ENCODE results near the gene GAB2. TPM values are rescaled to one million over a fixed set of nuclear protein-coding genes. Genes with fewer than 3 reads are reported as not detected.

Gene GAB2
- total and polyA plus RNA-seq, 10 of the 15 experiments (the other 5 are each of a cell fraction or from before 2014, with no cell fraction given) = 0.69 to 12.6 (median 3.8) TPM

- Histone ChIP-seq H3K4me3 (no peak overlapping the region), H3K27me3 (replicated peaks in 1 of 2; ENCODE audit: control insufficient read depth in 2 of 2, insufficient read depth in 2 of 2, low read length in 1 of 2) (no peaks in the 10 kb centered on the region), H3K36me3 (ENCODE audit: control insufficient read depth in 2 of 2, insufficient read depth in 2 of 2, low read length in 1 of 2) (no peaks in the 10 kb centered on the region), H3K9me3 (replicated peaks; ENCODE audit: control insufficient read depth, insufficient read depth, low read length) (no peaks in the 10 kb centered on the region), H3K79me2 (ENCODE audit: control insufficient read depth, insufficient read depth, low read length) (no peaks in the 10 kb centered on the region), H3K4me2 (ENCODE audit: control insufficient read depth, insufficient read depth) (no peak overlapping the region), H3K27ac (ENCODE audit: control insufficient read depth, insufficient read depth) (no peak overlapping the region), H3K9ac (ENCODE audit: control insufficient read depth, insufficient read depth, low read length) (no peak overlapping the region), H4K20me1 (ENCODE audit: control insufficient read depth, insufficient read depth) (no peaks in the 10 kb centered on the region), H3K4me1 (ENCODE audit: control insufficient read depth, insufficient read depth, low read length) (no peaks in the 10 kb centered on the region), H2AFZ (ENCODE audit: control insufficient read depth, low read depth, low read length) (no peak overlapping the region)
- no TSS peak for BruUV-seq (replicated peaks)
- TF ChIP-seq SMC3 (IDR thresholded peaks at IDR 0.05; ENCODE audit: borderline replicate concordance, low read length) = no peak
- TF ChIP-seq, protein P1, sequence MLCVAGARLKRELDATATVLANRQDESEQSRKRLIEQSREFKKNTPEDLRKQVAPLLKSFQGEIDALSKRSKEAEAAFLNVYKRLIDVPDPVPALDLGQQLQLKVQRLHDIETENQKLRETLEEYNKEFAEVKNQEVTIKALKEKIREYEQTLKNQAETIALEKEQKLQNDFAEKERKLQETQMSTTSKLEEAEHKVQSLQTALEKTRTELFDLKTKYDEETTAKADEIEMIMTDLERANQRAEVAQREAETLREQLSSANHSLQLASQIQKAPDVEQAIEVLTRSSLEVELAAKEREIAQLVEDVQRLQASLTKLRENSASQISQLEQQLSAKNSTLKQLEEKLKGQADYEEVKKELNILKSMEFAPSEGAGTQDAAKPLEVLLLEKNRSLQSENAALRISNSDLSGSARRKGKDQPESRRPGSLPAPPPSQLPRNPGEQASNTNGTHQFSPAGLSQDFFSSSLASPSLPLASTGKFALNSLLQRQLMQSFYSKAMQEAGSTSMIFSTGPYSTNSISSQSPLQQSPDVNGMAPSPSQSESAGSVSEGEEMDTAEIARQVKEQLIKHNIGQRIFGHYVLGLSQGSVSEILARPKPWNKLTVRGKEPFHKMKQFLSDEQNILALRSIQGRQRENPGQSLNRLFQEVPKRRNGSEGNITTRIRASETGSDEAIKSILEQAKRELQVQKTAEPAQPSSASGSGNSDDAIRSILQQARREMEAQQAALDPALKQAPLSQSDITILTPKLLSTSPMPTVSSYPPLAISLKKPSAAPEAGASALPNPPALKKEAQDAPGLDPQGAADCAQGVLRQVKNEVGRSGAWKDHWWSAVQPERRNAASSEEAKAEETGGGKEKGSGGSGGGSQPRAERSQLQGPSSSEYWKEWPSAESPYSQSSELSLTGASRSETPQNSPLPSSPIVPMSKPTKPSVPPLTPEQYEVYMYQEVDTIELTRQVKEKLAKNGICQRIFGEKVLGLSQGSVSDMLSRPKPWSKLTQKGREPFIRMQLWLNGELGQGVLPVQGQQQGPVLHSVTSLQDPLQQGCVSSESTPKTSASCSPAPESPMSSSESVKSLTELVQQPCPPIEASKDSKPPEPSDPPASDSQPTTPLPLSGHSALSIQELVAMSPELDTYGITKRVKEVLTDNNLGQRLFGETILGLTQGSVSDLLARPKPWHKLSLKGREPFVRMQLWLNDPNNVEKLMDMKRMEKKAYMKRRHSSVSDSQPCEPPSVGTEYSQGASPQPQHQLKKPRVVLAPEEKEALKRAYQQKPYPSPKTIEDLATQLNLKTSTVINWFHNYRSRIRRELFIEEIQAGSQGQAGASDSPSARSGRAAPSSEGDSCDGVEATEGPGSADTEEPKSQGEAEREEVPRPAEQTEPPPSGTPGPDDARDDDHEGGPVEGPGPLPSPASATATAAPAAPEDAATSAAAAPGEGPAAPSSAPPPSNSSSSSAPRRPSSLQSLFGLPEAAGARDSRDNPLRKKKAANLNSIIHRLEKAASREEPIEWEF (IDR thresholded peaks at IDR 0.05; ENCODE audit: insufficient replicate concordance, low read depth, low read length) = no peak
- TF ChIP-seq SRF (IDR thresholded peaks at IDR 0.05; ENCODE audit: low read depth in 2 of 2, low read length in 2 of 2) = no peak
- TF ChIP-seq, protein P2, sequence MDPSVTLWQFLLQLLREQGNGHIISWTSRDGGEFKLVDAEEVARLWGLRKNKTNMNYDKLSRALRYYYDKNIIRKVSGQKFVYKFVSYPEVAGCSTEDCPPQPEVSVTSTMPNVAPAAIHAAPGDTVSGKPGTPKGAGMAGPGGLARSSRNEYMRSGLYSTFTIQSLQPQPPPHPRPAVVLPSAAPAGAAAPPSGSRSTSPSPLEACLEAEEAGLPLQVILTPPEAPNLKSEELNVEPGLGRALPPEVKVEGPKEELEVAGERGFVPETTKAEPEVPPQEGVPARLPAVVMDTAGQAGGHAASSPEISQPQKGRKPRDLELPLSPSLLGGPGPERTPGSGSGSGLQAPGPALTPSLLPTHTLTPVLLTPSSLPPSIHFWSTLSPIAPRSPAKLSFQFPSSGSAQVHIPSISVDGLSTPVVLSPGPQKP (IDR thresholded peaks at IDR 0.05; ENCODE audit: low read depth, low read length) = no peak
- TF ChIP-seq PAX8 (IDR thresholded peaks at IDR 0.05) = no peak
- TF ChIP-seq MAX (IDR thresholded peaks at IDR 0.05; ENCODE audit: low read depth, low read length) = no peak
- no peak for TF ChIP-seq ZNF274 (IDR thresholded peaks at IDR 0.05; ENCODE audit: insufficient read depth, insufficient read length)
- TF ChIP-seq SKIL (IDR thresholded peaks at IDR 0.05; ENCODE audit: low read depth, poor library complexity, severe bottlenecking) = no peak
- TF ChIP-seq MEF2B (IDR thresholded peaks at IDR 0.05; ENCODE audit: partially characterized antibody, poor library complexity, severe bottlenecking) = no peak
- TF ChIP-seq E4F1 (IDR thresholded peaks at IDR 0.05; ENCODE audit: borderline replicate concordance, partially characterized antibody) = no peak
- TF ChIP-seq BACH1 (IDR thresholded peaks at IDR 0.05; ENCODE audit: borderline replicate concordance) = no peak
- ChIA-PET POLR2A (no interaction called here), CTCF (no interaction called here), RAD21 (ENCODE audit: unreplicated experiment) (no interaction called here), SMC1A (ENCODE audit: uncharacterized antibody, unreplicated experiment) (interaction anchor here (0.6 kb wide), 1 partner anchor 1021 kb away, joined by 3 read pairs; no protein-coding TSS in a partner anchor)
- in situ Hi-C loops (cut with MboI) (no loop called here), intact Hi-C loops (cut with micrococcal nuclease; ENCODE audit: unreplicated experiment) (no loop called here)
- 53% methylated on average over 2 of the region's 2 CpGs for WGBS (ENCODE audit: insufficient coverage, insufficient replicate concordance, low lambda C conversion rate, missing lambda C conversion rate)
- no peak for FAIRE-seq
- DNase-seq (ENCODE audit: low read depth, low spot score) = no peak
- ATAC-seq = no peak
Measured at GRCh38 chr11:78281511-78281910, 136.1 kb downstream of the GAB2 start.
